NT2/D1 (cell line): ENCODE data around the gene RAI1.

Source experiments
- SUZ12 ChIP-seq: IDR thresholded peaks from 2 replicates; pipeline ENCODE4 v1.6.1; 2011; ENCODE audit not compliant: insufficient read length, insufficient read depth; ENCODE audit errors: extremely low read depth
- YY1 ChIP-seq: IDR thresholded peaks from 2 replicates; pipeline ENCODE4 v1.6.1; 2011; ENCODE audit not compliant: insufficient read length, insufficient read depth
- ZNF274 ChIP-seq: IDR thresholded peaks from 2 replicates; pipeline ENCODE4 v1.6.1; 2011; ENCODE audit warnings: mild to moderate bottlenecking, low read depth, low read length

- TF ChIP-seq YY1 (no peak), SUZ12 (no peak), ZNF274 (no peak)
These were observed 57.6 kb downstream of the RAI1 start for GRCh38 chr17:17738901-17739300.
